Coronary artery (tissue), 2 donors: ENCODE data around the gene YWHAG.
A peak's percentile ranks its signal among the peaks of the same experiment; 100 is the strongest.
"Not testable (repeated sequence)": the region's sequence is repeated elsewhere in the genome, so short reads cannot be mapped to it uniquely, and the experiment has no call there.

Experiments
- DNase-seq: peaks from one replicate; pipeline ENCODE4 v3.0.0-alpha.2; 2017; ENCODE audit warnings: low spot score
- H3K27ac ChIP-seq, 2 donors: fragments of 200-600 bp; sonication (generic); one replicate each; pipeline ENCODE4 v1.5.1; 2016 to 2019
- H3K4me3 ChIP-seq: fragments of 200-600 bp; sonication (generic); 2 replicates; pipeline ENCODE4 v1.5.1; 2016; ENCODE audit warnings: mild to moderate bottlenecking, moderate library complexity
- CTCF ChIP-seq: fragments of 200-600 bp; sonication (generic); IDR thresholded peaks from one replicate; pipeline ENCODE4 v1.5.1; 2019; ENCODE audit warnings: antibody characterized with exemption

Gene YWHAG

GRCh38 chr7:76338298-76339084, 20.3 kb downstream of the YWHAG start:
- Histone ChIP-seq H3K27ac (peak overlapping the region in 1 of 2 donors; percentile 31), H3K4me3 (no peak overlapping the region)
- no peak for DNase-seq
- no peak for TF ChIP-seq CTCF

GRCh38 chr7:76337147-76337546, 21.6 kb downstream of the YWHAG start:
- no peak for TF ChIP-seq CTCF
- no peak for DNase-seq
- Histone ChIP-seq H3K27ac (peak overlapping the region; percentile 28 to 59), H3K4me3 (no peak overlapping the region)

- Histone ChIP-seq H3K27ac (peak overlapping the region in 1 of 2 donors; percentile 13), H3K4me3 (no peak overlapping the region)
- no peak for DNase-seq
- TF ChIP-seq CTCF: no peak
Measured at GRCh38 chr7:76336094-76336493, 22.7 kb downstream of the YWHAG start.

GRCh38 chr7:76335417-76335816, 23.4 kb downstream of the YWHAG start:
- DNase-seq, H3K27ac ChIP-seq, H3K4me3 ChIP-seq: not testable (repeated sequence)

- TF ChIP-seq CTCF: no peak
- no peak for DNase-seq
- no peak overlapping the region for H3K4me3 ChIP-seq
- H3K27ac ChIP-seq: peak overlapping the region; percentile 27 to 43
Measured at GRCh38 chr7:76334320-76334967, 24.3 kb downstream of the YWHAG start.

- Histone ChIP-seq H3K27ac (peak overlapping the region; percentile 43 to 59), H3K4me3 (peak overlapping the region; percentile 2)
- no peak for TF ChIP-seq CTCF
- DNase-seq: peak; percentile 86
Measured at GRCh38 chr7:76333511-76334101, 25.2 kb downstream of the YWHAG start.

- Histone ChIP-seq H3K4me3 (no peak overlapping the region), H3K27ac (peak overlapping the region in 1 of 2 donors; percentile 5)
- no peak for TF ChIP-seq CTCF
- DNase-seq: no peak
Measured at GRCh38 chr7:76332078-76332477, 26.7 kb downstream of the YWHAG start.
